Tibial nerve (tissue), 4 donors: ENCODE results near the gene PAK4.

ENCODE experiments used
- EP300 ChIP-seq, 2 donors: sonication (generic); formaldehyde crosslinking; IDR thresholded peaks; one replicate each; pipeline ENCODE4 v1.6.1; 2017; ENCODE audit warnings: antibody characterized with exemption in 2 of 2, mild to moderate bottlenecking in 1 of 2
- POLR2A ChIP-seq, 2 donors: fragments of 450-650 bp; IDR thresholded peaks; one replicate each; pipeline ENCODE4 v1.6.1; 2017; ENCODE audit warnings: antibody characterized with exemption in 2 of 2, mild to moderate bottlenecking in 2 of 2, moderate library complexity in 2 of 2
- TF ChIP-seq, protein P1 (sequence below), 5 experiments: fragments of 200-600 bp in 3 of 5; fragments of 450-650 bp in 2 of 5; sonication (generic) in 3 of 5; IDR thresholded peaks; one replicate each; pipeline ENCODE4 v1.5.1; 2016 to 2019; ENCODE audit warnings: antibody characterized with exemption in 5 of 5, mild to moderate bottlenecking in 3 of 5, moderate library complexity in 2 of 5

DNA sequence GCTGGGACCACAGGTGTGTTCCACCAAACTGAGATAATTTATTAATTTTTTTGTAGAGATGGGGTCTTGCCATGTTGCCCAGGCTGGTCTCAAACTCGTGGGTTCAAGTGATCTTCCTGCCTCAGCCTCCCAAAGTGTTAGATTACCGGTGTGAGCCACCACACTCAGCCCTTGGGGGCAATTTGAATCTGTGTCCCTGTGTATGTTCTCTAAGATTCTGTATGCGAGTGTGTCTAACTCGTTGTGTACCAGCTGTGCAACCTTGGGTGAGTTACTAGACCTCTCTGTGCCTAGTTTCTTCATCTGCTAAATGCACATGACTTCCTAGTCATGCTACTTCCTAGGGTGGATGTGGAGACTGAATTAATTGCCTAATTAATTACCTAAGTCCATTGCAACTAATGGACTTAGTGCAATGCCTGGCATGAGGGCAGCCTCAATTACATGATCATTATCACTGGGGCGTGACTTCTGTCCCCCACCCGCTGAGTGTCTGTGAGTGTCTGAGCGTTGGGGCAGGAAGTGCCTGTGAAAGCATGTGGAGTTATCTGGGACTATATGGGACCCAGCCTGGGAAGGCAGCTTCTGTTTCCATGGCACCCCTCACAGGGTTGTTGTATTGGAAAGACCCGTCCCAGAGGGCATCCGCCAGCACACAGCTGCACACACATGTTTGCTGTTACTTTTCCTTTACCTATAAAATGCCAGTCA is 69.4 kb downstream of the PAK4 start:
- TF ChIP-seq, protein P1, sequence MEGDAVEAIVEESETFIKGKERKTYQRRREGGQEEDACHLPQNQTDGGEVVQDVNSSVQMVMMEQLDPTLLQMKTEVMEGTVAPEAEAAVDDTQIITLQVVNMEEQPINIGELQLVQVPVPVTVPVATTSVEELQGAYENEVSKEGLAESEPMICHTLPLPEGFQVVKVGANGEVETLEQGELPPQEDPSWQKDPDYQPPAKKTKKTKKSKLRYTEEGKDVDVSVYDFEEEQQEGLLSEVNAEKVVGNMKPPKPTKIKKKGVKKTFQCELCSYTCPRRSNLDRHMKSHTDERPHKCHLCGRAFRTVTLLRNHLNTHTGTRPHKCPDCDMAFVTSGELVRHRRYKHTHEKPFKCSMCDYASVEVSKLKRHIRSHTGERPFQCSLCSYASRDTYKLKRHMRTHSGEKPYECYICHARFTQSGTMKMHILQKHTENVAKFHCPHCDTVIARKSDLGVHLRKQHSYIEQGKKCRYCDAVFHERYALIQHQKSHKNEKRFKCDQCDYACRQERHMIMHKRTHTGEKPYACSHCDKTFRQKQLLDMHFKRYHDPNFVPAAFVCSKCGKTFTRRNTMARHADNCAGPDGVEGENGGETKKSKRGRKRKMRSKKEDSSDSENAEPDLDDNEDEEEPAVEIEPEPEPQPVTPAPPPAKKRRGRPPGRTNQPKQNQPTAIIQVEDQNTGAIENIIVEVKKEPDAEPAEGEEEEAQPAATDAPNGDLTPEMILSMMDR (IDR thresholded peaks at IDR 0.05) = no peak
- no peak for TF ChIP-seq EP300 (IDR thresholded peaks at IDR 0.05)
- TF ChIP-seq POLR2A (IDR thresholded peaks at IDR 0.05) = no peak
